Activated CD8-positive, alpha-beta memory T cell treated with anti-CD3 and anti-CD28 coated beads for 48 hours (primary cell): ENCODE measurements around the gene USP15.

Source experiments
- DNase-seq, 3 experiments: peaks; one replicate each; pipeline ENCODE4 v3.0.0-alpha.2; 2020; ENCODE audit warnings: low read depth in 2 of 3, low spot score in 2 of 3

Gene USP15

DNA sequence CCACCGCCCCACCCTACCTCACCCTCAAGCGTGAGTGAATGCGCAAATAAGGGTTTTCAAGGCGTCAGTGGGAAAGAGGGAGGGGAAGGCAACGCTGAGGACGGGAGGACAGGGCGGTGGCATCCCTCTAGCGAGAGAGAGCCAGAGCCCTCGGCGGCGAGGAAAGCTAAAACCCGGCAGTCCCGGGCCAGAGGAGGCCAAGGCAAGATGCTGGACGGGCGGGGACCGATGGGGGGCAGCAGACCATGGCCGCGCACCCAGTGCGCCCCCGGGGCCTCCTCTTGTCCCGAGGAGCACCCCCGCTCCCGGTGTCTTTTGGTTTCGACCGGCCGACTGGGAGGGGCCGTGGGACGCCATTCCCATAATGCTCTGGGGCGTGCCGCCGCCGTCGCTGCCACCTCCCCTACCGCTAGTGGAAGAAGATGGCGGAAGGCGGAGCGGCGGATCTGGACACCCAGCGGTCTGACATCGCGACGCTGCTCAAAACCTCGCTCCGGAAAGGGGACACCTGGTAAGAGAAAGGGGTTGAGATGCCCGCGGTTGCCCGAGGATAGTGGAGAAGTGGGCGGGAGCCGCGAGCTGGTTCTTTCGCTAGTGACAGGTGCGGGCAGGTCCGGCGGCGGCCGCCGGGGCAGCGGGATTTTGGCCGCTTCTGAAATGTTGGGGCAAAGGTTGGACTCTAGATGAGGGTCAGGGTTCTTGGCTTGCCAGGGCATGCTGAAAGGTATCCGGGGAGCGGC lies at the start of gene USP15:
USP15 (plus strand) TSS at position 412 of the 740 bp plus-strand sequence; CDS start at position 423, 11 bp downstream.
- DNase-seq = peak; percentile 84 to 94 (median 86)

DNA sequence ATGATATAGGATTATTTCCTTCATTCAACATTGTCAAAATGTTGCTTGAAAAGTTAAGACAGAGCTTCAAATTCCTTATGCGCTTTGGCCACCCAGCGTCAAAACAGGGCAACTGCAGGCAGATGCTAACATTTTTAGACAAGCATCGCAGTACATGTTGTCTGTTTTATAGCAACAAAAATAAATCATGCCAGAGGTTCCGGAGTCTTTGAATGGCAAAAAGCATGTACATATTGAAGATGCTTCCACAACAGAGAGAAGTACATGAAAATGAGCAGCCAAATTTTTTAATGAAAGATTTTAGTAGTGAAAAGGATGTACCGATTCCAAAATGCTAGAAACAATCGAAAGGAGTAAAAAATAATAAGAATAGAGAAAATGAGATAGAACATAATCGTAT lies 49.8 kb upstream of the USP15 start:
- no peak for DNase-seq

DNA sequence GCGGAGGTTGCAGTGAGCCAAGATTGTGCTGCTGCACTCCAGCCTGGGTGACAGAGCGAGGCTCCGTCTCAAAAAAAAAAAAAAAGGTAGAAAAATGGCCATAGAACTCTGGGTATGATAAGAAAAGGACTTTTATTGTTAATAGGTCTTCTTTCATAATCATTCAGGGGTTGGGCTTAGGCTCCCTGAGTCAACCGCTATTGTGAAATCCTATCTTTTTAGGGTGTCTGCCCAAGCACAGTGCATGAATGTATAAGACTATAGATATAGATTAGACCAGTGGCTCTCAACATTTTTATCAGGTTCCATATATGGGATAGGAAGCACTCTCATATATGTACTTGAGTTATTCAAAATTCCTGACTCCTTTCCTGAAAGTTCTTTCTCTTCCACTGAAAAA lies 48.7 kb upstream of the USP15 start:
- DNase-seq = no peak

DNA sequence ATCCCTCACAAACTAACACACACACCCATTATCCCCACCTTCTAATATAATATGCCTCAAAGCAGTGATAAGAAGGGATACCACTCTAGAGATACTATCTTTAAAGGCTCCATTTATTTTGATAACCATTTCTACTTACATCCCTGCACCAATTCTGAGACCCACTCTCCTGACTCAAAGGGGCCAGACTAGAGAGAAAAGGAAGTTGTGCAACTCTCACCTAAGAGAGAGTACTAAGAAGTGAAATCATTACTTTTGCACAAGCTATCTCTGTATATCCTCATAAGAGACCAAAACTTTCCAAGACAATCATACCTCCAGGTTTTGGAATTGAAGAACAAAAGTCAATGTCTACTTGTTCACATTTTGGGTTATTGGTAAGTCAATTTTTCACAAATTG lies 45.4 kb upstream of the USP15 start:
- DNase-seq = no peak

DNA sequence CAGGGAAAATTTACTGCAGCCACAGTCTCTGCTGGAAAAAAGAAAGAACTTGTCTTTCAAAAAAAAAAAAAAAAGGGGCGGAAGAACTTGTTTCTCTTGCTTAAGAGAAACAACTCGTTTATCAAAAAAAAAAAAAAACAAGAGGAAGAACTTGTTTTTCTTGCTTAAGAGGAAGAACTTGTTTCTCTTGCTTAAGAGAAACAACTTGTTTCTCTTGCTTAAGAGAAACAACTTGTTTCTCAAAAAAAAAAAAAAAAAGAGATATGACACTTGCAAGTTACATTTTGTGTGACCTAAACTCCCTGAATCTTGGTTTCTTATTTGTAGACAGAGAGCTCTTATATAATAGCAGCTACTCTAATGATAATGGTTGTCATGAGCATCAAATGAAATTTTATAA lies 44.7 kb upstream of the USP15 start:
- no peak for DNase-seq

DNA sequence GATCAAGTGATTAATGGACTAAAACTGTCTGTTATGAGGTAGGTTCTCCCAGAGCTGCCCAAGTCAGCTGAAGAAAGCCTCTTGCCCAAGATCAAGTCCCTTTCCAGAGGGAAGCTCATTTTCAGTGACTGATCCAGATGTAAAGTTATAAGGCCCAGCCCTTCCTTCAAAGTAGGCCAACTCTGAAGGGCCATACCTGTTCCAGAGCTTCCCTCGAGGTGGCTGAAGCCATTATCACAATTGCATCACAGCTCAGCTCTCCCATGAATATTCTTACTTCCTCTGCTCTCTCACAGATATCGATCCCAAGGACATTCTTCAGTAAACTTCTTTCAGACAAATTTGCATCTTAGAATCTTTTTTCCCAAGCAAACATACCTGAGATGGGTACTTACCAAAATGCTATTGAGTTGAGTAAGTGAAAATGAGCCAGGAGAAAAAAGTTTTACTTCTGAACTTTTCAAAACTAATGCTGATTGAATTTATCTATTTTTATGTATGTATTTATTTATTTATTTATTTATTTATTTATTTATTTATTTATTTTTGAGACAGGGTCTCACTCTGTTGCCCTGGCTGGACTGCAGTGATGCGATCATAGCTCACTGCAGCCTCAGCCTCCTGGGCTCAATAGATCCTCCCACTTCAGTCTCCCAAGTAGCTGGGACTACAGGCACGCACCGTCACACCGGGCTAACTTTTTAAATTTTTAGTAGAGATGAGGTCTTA lies 42.6 kb upstream of the USP15 start:
- no peak for DNase-seq

DNA sequence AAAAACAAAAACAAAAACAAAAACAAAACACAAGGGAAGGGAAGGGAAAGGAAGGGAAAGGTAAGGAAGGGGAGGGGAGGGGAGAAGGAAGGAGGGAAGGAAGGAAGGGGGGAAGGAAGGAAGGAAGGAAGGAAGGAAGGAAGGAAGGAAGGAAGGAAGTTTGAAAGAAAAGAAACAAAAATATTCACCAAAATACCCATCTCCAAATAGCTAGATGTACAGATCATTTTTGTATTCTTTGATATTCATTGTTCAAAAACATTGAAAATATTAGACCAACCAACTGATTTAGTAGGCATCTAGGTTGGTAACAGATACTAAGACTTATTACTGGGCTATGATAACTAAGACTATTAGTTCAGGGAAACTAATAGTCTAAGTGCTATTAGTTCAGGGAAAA lies 39.1 kb upstream of the USP15 start:
- DNase-seq = no peak

DNA sequence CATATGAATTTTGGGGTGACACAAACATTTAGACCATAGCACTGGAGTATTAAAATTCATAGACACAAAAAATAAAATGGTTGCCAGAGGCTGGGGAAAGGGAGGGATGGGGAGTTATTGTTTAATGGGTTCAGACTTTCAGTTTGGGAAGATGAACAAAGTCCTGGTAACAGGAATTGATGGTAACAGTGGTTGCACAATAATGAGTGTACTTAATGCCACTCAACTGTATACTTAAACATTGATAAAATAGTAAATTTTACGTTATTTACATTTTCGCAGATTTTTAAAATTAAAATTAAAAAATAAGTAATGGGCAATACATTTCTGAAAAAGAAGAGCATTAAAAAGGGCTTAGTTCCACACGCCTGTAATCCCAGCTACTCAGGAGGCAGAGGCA lies 35.6 kb upstream of the USP15 start:
- no peak for DNase-seq

DNA sequence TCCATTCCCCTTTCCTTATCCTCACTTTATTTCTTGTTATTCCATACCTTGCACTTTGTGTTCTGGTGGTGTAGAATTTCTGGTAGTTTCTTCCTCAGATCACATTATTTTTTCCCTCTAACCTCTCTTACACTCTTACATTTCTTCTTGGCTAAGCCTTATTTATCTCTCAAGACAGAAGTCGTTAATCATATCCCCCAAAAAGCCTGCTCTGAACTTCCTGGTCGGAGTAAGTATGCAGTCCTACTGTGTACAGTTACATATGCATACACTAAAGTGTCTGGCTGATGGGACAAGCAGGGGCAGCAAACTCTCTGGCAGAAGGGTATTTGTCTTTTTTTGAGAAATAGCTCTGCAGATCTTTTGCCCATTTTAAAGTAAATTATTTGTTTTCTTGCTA lies 33.1 kb upstream of the USP15 start:
- DNase-seq = no peak

DNA sequence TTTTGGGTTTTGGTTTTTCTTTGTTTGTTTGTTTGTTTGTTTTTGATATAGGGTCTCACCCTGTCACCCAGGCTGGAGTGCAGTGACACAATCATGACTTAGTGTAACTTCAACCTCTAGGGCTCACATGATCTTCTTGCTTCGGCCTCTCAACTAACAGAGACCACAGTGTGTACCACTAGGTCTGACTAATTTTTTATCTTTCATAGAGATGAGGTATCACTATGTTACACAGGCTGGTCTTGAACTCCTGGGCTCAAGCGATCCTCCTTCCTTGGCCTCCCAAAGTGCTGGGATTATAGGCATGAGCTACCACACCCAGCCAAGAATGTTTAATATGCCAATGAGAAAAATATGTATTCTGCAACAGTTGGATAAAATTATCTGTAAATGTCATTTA lies 29.6 kb upstream of the USP15 start:
- DNase-seq = no peak

DNA sequence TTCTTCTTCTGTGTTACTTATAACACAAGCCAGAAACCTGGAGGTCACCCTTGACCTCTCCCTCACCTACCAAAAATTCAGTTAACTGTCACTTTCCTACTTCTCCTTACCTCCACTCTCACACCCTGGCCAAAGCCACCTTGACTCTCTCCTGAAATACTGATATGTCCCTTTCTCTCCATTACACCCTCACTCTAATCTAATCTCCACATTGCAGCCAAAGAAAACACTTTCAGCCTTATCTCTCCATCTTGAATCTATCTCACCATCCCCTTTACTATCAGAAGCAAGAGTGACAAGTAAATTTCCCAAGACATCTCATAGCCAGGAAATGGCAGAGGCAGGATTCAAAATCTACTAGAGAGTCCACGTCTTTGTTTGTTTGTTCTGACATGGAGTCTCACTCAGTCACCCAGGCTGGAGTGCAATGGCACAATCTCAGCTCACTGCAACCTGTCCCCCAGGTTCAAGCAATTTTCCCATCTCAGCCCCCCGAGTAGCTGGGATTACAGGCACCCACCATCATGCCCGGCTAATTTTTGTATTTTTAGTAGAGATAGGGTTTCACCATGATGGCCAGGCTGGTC lies 28.0 kb upstream of the USP15 start:
- no peak for DNase-seq

DNA sequence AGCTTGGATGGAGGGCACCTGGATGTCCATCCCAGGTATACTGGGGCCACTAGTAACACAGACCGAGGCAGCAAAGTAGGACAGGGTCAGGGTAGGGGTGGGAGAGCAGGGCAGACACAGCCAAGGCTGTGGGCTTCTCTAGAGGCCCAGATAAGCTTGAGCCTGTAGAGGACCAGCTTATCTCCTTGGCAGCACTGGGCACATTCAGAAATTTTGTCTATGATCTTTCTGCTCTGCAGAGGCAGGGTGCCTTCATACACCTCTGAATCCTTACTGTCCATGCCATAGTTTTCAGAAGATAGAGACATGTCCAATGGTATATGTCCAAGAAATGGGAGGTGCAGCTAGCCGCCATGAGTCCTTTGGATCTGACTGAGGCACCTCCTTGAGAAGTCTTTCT lies 26.4 kb upstream of the USP15 start:
- DNase-seq = no peak

DNA sequence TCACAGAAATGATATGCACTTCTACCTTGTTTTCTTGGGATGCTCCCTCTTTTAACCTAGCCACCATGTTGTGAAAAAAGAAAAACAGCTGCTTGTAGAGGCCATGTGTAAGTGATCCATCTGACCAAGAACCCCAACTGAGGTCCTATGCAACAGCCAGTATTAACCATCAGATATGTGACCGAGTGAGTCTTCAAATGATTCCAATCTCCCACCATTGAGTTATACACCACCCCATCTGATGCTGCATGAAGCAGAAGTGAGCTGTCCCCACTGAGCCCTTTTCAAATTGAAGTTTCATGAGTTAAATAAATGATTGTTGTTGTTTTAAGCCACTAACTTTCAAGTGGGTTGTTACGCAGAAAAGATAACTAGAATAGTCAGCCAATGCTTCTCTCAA lies 20.6 kb upstream of the USP15 start:
- no peak for DNase-seq

DNA sequence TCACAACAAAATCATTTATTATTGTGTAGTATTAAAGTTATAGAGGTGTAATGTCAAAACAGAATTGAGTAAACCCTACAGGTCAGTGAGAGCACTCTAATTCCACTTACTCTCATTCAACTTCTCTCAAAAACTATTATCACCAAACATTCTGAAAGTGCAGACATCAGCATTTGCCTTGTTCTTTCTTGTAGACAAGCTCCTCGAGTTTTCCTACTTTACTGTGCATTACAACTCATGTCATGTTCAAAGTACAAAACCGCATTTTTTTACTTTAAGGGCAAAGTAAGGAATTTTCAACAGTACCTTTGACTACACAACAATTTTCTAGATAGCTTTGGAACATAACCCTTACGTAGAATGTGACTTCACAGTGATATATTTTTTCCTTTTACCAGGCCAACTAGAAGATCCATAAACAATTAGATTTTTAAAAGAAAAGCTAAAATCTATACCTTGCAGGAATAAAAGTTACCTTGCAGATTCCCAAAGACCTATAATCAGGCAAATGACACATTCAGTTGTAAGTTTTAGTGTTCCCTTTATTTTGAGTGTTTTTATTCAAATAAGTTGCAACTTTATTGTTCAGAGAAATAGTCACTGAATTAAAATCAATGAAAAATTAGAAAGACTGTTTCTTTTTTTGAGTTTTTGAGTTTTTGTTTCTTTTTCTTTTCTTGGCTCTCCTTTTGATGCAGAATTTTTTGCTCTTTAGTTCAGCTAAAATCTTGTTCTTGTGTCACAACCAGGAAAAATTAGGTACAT lies 12.7 kb upstream of the USP15 start:
- DNase-seq = no peak

DNA sequence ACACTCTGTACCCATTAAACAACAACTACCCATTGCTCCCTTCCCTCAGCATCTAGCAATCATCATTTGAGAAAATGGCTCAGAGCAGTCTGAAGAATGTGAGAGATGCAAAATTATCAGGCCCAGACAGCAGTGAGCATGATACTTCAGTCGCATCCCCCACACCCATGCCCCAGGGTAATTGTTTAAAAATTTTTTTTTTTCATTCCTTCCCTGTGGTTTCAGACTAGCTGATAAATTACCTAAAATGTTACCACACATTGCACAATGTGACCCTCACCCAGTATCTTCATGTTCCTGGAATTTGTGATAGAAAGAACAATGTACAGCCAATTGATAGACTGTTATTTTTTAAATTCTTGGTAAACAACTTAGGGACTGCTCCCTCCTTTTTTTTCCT lies 11.3 kb upstream of the USP15 start:
- no peak for DNase-seq

DNA sequence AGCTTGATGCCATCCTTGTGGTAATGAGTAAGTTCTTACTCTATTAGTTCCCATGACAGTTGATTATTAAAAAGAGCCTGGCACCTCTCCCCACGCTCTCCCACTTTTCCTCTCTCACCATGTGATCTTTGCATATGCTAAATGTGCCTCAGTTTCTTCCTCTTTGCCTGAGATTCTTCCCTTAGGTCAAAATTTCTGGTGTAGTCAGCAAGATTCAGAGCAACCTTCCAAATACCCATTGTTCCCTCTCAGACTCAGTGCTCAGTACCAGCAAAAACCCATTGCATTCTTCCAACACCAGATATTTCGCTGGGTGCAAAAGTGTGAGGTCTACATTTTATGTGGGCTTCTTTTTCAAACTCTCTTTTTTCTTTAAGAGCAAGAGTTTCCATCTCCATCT lies 10.8 kb upstream of the USP15 start:
- DNase-seq = no peak

DNA sequence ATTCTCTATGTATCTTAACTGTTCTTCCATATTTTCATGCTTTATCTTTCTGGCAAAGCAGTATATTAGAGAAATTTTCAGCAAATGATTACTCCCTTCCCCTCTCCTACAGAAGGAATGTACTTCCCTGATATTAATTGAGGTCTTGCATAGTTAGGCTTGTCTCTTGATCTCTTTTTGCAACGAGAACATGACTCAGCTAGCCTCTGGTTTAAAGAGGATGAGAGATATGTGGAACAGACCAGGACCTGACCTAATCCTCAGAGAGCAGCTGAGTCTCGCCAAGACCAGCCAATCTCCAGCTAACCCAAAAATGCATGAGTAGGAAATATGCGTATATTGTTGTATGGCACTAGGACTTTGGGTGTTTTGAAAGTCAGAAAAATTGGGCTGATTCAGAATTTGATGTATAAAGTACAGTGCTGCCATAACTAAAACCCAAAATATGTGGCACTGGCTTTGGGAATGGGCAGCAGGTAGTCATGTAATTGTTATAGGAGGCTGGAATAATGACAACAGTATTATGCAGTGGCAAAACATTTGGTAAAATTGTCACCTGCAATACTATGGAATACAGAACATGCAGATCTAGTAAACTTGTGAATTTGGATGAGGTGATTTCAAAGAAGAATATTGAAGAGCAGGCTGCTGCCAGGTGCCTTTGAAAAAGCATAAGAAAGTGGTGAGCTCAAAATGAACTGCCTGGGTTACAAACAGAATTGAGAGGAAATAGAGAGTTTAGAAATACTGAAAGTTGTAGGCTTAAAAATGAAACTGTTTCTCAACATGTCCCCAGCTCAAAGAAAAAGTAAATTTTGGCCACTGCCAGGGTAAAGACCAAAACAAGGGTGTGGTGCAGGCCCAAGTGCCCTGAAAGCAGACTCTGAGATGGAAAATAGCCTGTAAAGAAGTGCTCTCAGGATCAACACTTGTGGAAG lies 9.3 kb upstream of the USP15 start:
- no peak for DNase-seq

DNA sequence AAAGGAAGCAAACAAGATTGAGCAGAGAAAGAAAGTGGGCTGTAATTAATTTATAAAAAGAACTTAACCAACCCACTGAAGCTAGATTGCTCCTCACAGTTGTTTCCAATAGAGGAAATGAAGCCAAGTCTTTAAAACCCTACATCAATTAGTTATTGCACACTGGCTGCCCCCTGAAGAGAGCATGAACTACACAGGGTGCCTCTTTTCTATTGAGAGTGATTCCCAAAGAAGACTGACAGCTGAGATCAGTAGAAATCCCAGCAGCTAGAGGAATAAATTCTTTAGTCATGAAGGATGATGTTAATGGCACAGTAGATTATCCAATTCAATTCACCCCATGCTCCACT lies 8.6 kb upstream of the USP15 start:
- no peak for DNase-seq

DNA sequence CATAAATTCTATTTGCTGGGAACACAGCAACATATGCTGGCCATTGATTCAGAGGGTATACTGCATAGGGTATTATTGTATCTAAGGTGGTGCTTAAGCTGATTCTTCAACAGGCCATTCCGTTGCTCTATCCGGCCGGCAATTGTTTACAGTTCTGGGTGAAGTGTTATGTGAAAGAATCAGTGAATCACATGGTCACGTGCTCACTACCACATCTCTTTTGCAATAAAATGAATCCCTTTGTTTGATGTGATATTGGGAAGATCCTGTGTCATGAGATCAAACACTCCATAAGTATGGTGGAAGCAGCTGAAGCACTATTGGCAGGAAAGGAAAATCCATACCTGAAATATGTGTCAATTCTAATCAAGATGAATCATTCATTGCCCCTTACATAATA lies 7.6 kb upstream of the USP15 start:
- no peak for DNase-seq

DNA sequence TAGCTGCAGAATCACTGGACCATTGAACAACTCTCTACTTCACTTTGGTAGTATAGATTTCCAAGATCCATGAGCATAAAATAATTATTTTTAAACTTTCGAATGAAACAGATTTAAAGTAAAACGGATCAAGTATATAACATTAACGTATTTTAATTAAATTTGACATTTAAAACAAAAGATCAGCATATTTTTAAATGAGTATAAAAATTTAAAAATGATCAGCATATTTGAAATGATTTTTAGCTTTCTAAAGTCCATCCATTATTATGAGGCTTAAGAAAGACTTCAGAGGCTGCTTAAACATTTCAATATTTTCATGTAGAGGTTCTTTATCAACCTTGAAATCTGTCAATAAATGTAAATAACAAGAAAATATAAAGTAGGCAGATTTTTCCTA lies 5.2 kb upstream of the USP15 start:
- no peak for DNase-seq
